Heart right ventricle (tissue), 16 donors: ENCODE data around the gene BTG1. TPM values are rescaled to one million over a fixed set of nuclear protein-coding genes. Genes with fewer than 3 reads are reported as not detected.

ENCODE experiments used
- ATAC-seq, 8 donors: fragments of 200-7000 bp; cut with Tn5 transposase; one replicate each; pipeline ENCODE4 v1.9.1; 2020; ENCODE audit warnings: mild to moderate bottlenecking in 8 of 8, moderate library complexity in 8 of 8, moderate number of reproducible peaks in 1 of 8
- DNase-seq, 2 donors: peaks; one replicate each; pipeline ENCODE4 v3.0.0-alpha.2; 2020
- H3K27ac ChIP-seq, 10 donors: fragments of 200-600 bp; sonication (generic) in 2 of 10; one replicate each; pipeline versions ENCODE4 v1.5.0 to v1.8.0; 2020 to 2022; ENCODE audit warnings: mild to moderate bottlenecking in 3 of 10
- H3K27me3 ChIP-seq, 7 donors: fragments of 200-600 bp; one replicate each; pipeline ENCODE4 v1.8.0; 2021 to 2022; ENCODE audit warnings: mild to moderate bottlenecking in 2 of 7
- H3K36me3 ChIP-seq, 9 donors: fragments of 200-600 bp; sonication (generic) in 1 of 9; one replicate each; pipeline versions ENCODE4 v1.5.0 to v1.8.0; 2020 to 2022; ENCODE audit warnings: mild to moderate bottlenecking in 2 of 9
- H3K4me1 ChIP-seq, 9 donors: fragments of 200-600 bp; sonication (generic) in 1 of 9; one replicate each; pipeline versions ENCODE4 v1.5.0 to v1.8.0; 2020 to 2022; ENCODE audit warnings: mild to moderate bottlenecking in 4 of 9
- H3K4me3 ChIP-seq, 10 donors: fragments of 200-600 bp; sonication (generic) in 2 of 10; one replicate each; pipeline versions ENCODE4 v1.5.0 to v1.8.0; 2020 to 2022; ENCODE audit warnings: mild to moderate bottlenecking in 7 of 10, moderate library complexity in 2 of 10
- H3K9me3 ChIP-seq, 11 donors: fragments of 200-600 bp in 10 of 11; sonication (generic) in 2 of 11; one replicate each; pipeline versions ENCODE4 v1.5.0 to v1.8.0; 2013 to 2022; ENCODE audit warnings: mild to moderate bottlenecking in 2 of 11, control low read depth in 1 of 11, moderate library complexity in 1 of 11
- CTCF ChIP-seq, 9 donors: fragments of 200-600 bp; sonication (generic) in 2 of 9; IDR thresholded peaks; one replicate each; pipeline versions ENCODE4 v1.5.0 to v1.8.0; 2021 to 2022; ENCODE audit warnings: antibody characterized with exemption in 9 of 9, mild to moderate bottlenecking in 5 of 9, moderate library complexity in 1 of 9
- WGBS, 2 donors: extraction: QIAGEN DNeasy Blood & Tissue Kit; methylation state at CpG; one replicate each; pipeline ENCODE4 v1.1.7; 2013; ENCODE audit warnings: inconsistent platforms in 1 of 2; 5-methylcytosine and 5-hydroxymethylcytosine counted together
- intact Hi-C, 10 donors: fragments of 100-400 bp; cut with DNase I; formaldehyde crosslinking; loops; one replicate each; pipeline versions ENCODE4 v1.11.1 to v1.14.2; 2022
- polyA plus RNA-seq, 2 donors: library from polyadenylated mRNA; stranded (reverse); fragments of 200-250 nt; gene quantifications; one replicate each; pipeline ENCODE4 v1.2.3, GENCODE V29; 2013
- total RNA-seq, 10 donors: library from RNA; stranded (reverse); fragmentation: NEBNext Ultra II Directional in 3 of 10; extraction: Animal tissue kit (Norgen Biotek cat#: 25700) in 3 of 10; gene quantifications; one replicate each; pipeline versions ENCODE4 v1.2.1 to v1.2.4, GENCODE V29; 2021 to 2023
- donor health status: Arrhythmogenic right ventricular cardiomyopathy.
- donor health status: ischemic (EF 13 %, LVEDD 7.1; RV severe dilation, severe dysfunction).
- donor health status: healthy with polysubstance abuse.
- donor health status: DM: no; HTN: yes; CAD: no.
- donor health status: DM: no; HTN: no; CAD: no.
- donor health status: ischemic (EF 25% LVEDD 6.9; RV normal size, moderate dysfunction).
- donor health status: ischemic (EF 25% LVEDD 5.7; RV mildly dilated, moderate dysfunction).
- donor health status: healthy.
- donor health status: DM: yes; HTN: yes; CAD: no.
- donor health status: Ischemic cardiomyopathy.
- donor health status: ischemic (EF 35%, LVEDD 5.7; RV mildly dilated, moderate dysfunction).
- donor health status: nonischemic (EF 11% LVEDD 7.7; RV severe dilation, severe dysfunction).
- donor health status: DM: yes; HTN: yes; CAD: no.
- donor health status: PGD.
- donor health status: ischemic (EF 29% LVEDD 5.4; RV normal size, mild dysfunction).
- donor health status: nonischemic (EF 23%, LVEDD 6.1; RV moderate dilation, normal function).

The BTG1 gene
- total and polyA plus RNA-seq, 12 donors, result 20.0 to 127 (median 61.0) TPM

GRCh38 chr12:92175961-92176360 is 30.3 kb upstream of the BTG1 start:
- DNase-seq, result no peak
- Histone ChIP-seq H3K36me3 (no peaks in the 10 kb centered on the region), H3K27me3 (no peaks in the 10 kb centered on the region), H3K27ac (no peak overlapping the region), H3K9me3 (no peaks in the 10 kb centered on the region), H3K4me1 (peaks cover 0 to 18% (median 7%) of the 10 kb centered on the region in 9 donors), H3K4me3 (no peak overlapping the region)
- no peak for ATAC-seq
- intact Hi-C loops, result no loop called here
- no peak for TF ChIP-seq CTCF (IDR thresholded peaks at IDR 0.05)
- WGBS, 2 donors, result 89 to 93% methylated on average over 3 of the region's 3 CpGs

- Histone ChIP-seq H3K9me3 (no peaks in the 10 kb centered on the region), H3K36me3 (no peaks in the 10 kb centered on the region), H3K4me3 (no peak overlapping the region), H3K27ac (peak overlapping the region in 1 of 10 donors; percentile 0), H3K4me1 (peaks cover 0 to 28% (median 7%) of the 10 kb centered on the region in 9 donors), H3K27me3 (no peaks in the 10 kb centered on the region)
- ATAC-seq, result no peak
- intact Hi-C loops, result no loop called here
- TF ChIP-seq CTCF (IDR thresholded peaks at IDR 0.05), result no peak
- no peak for DNase-seq
Observed at GRCh38 chr12:92170050-92170449, 24.4 kb upstream of the BTG1 start.

GRCh38 chr12:92167075-92167474 is 21.4 kb upstream of the BTG1 start:
- whole genome bisulfite sequencing, 2 donors, result 92 to 95% methylated on average over 2 of the region's 2 CpGs
- no peak for TF ChIP-seq CTCF (IDR thresholded peaks at IDR 0.05)

GRCh38 chr12:92164712-92165111 is 19.1 kb upstream of the BTG1 start:
- DNase-seq, result no peak

More at GRCh38 chr12:92167075-92167474, 21.4 kb upstream of the BTG1 start:
- no peak for ATAC-seq
- H3K4me1 ChIP-seq, result peaks cover 0 to 21% (median under 1%) of the 10 kb centered on the region in 9 donors
- H3K27ac ChIP-seq, result no peak overlapping the region
- H3K9me3 ChIP-seq, result no peaks in the 10 kb centered on the region
- H3K27me3 ChIP-seq, result no peaks in the 10 kb centered on the region
- no peak overlapping the region for H3K4me3 ChIP-seq
- intact Hi-C loops, result loop anchor here in 1 of 10 donors (10.0 kb wide), 1 partner anchor 58 kb away; no protein-coding TSS in a partner anchor
- DNase-seq, result no peak
- H3K36me3 ChIP-seq, result no peaks in the 10 kb centered on the region

More at GRCh38 chr12:92164712-92165111, 19.1 kb upstream of the BTG1 start:
- Histone ChIP-seq H3K4me3 (no peak overlapping the region), H3K9me3 (no peaks in the 10 kb centered on the region), H3K27me3 (no peaks in the 10 kb centered on the region), H3K4me1 (peaks cover 0 to 2% (median 0%) of the 10 kb centered on the region in 9 donors), H3K27ac (no peak overlapping the region), H3K36me3 (no peaks in the 10 kb centered on the region)
- ATAC-seq, result no peak
- TF ChIP-seq CTCF (IDR thresholded peaks at IDR 0.05), result no peak
- intact Hi-C loops, result loop anchor here in 1 of 10 donors (10.0 kb wide), 1 partner anchor 60 kb away; no protein-coding TSS in a partner anchor
- 86 to 97% methylated on average over 1 of the region's 1 CpG for WGBS, 2 donors
